Lung microvascular endothelial cell (primary cell): ENCODE results near the gene PMM1. TPM values are rescaled to one million over a fixed set of nuclear protein-coding genes. Genes with fewer than 3 reads are reported as not detected.

Source experiments
- DNase-seq, 2 donors: peaks; one replicate each; pipeline versions ENCODE4 v3.0.0 to v3.0.0-alpha.2; 2010; ENCODE audit warnings: low read depth in 2 of 2
- total RNA-seq: library from RNA; depleted of rRNA; stranded (reverse); fragments of >200 nt; gene quantifications from 2 replicates; pipeline ENCODE4 v1.2.1, GENCODE V29; 2014

PMM1 gene
- total RNA-seq, 1 donor from 2014 or later, result 2.6 TPM

DNA sequence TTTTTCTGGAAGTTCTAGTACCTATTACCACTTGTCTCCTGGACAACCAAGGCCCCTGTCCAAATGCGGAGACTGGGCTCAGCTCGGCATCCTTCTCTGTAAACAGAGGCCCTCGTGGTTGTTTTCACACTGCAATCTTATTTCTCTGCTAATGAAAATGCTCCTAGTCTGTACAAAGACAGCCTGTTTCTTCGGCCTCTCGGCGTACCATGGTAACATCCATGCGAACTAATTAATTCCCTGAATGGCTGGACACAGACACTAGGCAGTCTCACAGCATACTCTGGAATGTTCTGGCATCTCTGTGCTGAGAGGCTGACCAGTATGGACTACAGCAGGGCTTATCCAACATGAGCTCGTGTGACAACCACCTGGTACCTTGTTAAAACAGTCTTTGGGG is 51.1 kb downstream of the PMM1 start:
- no peak for DNase-seq

DNA sequence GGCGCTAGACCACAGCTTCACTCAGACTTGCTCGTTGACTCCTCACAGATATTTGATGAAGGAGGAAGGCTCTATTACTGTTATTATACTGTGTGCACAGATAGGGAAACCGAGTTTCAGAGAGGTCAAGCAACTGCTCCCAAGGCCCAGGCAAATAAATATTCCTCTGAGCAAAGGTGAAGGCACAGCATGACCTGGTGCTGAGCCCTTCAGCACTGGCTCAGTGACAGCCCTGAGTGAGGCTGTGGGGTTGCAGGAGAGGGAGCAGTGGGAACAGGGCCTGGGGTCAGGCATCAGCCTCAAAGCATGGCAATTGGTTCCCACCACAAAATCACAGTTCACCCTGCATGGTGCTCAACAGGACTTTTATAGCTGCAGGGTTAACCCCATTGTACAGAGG is 52.4 kb downstream of the PMM1 start:
- no peak for DNase-seq

DNA sequence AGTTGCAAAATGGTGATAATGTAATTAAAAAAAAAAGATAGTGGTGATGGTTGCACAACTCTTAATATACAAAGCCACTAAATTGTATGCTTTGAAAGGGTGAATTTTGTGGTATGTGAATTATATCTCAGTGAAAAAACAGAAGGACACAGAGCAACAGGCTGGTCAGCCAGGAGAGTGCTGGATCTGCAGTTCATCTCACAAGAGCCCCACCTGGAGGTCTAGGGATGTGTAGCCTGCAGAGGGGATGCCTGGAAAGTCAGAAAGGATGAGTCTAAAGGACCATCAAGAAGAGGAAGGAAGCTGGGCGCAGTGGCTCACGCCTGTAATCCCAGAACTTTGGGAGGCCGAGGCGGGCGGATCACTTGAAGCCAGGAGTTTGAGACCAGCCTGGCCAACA is 54.4 kb downstream of the PMM1 start:
- DNase-seq, result peak; percentile 26 to 37

DNA sequence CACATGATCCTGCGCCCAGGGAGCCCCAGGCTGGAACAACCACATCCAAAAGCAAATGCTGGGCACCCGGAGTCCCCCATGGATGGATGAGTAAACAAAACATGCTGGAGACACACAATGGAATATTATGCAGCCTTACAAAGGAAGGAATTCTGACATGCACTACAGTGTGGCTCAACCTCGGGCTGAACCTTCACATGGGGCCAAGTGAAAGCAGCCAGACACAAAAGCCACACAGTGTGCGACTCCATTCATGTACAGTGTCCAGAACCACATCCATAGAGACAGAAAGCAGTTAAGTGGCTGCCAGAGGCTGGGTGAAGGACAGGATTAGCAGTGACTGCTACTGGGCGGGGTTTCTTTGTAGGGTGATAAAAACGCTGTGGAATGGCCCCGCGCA is 55.4 kb downstream of the PMM1 start:
- no peak for DNase-seq

DNA sequence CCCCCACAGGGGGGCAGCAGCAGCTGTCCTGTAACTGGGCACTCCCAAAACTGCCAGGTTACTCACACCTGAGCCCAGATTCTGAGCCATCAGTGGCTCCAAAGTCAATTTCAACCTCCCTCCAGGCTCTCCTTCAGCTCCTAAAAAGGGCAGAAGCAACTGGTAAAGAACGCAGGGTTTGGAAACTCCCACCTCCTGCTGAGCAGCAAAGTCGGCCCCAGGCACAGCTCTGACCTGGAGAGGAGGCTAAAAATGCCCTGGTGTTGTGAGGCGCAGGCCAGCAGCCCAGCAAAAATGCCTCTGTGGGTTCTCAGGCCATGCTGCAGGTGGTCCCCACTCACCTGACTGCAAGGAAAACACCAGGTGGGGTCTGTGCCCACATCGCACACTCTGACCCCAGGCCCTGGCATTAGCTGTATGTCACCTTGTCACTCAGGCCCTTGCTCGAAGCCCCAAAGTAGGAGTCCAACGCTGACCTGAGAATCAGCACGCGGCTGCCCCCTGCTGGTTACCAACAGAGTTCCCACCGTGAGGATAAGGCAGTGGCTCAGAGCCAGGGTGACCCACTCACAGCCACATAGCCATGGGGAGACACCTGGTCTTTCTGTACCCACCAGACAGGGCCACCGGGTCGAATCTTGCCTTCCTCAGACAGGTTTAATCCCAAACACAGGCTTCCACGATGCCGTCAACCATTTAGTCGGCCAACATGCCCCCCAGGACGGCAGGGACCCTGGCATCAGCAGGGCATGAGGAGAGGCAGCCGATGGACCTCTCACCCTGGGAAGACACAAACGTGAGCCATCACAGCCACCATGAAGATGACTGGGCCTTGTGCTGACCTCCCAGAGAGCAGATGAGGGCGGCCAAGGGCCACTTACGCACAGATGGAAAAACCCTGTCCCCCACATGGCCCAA is 56.5 kb downstream of the PMM1 start:
- peak; percentile 69 to 81 for DNase-seq

DNA sequence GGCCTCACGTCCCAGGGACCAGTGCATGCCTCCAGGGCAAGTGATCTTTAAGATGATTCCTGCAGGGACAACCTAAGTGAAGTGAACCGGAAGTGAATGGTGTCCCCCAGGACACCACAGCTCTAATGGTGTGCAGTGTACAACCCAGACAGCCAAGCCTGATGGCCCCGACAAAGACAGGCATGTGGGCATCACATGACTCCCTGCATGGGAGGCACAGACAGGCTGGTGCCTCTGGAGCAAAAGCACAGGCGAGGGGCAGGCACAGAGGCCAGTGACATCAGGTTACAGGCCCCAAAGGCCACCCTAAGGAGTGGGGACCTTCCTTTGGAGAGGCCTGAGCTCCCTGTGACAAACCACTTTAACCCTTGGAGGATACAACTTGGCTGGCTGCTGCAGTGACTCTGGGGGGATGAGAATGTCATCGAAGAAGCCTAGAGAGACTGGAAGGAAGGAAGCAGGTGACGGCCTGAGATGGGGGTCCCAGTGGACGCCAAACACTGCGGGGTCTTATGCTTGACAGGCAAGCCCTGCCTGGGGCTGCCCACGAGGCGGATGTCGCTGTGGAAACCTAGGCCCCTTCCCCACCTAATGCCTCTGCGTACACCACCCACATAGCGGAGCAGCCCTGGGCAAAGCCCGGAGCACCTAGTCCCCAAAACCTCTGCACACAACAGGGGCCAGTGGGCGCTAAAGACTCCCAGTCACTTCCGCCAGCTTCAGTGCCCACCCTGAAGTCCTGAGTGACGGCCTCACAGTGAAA is 57.7 kb downstream of the PMM1 start:
- no peak for DNase-seq

DNA sequence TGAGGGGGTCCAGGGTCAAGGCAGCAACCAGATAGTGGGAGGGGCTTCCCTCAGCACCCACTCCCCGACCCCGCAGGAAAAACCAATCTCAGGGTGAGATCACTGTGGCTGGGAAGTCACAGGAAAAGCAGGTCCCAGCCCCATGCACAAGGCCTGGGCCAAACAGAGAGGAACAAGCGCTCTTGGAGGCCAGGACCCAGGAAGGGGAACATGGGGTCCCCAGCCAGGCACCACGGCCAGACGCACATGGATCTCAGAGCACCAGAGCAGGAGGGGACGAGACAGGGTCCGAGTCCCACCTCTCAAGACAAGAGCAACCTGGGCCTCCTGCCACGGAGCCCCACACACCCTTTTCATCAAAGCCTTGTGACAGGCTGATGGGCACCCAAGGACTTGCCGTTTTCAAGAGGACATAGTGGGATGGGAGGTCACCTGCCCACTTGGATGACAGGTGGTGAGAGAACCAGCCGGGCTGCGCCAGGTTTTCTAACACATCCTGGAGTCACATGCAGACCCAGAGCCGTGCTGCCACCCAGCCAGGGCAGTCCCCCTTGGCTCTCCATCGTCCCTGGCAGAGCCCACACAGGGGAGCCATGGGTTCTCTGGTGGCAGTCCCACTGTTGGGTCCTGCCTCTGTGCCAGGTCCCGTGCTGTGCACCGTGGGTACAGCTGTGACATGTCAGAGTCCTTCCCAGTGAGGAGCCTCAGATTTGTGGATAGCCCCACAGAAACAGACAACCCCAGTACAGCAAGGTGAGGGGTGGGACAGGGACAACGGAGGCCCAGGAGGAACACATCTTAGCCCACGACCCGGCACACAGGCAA is 58.5 kb downstream of the PMM1 start:
- DNase-seq, result no peak

DNA sequence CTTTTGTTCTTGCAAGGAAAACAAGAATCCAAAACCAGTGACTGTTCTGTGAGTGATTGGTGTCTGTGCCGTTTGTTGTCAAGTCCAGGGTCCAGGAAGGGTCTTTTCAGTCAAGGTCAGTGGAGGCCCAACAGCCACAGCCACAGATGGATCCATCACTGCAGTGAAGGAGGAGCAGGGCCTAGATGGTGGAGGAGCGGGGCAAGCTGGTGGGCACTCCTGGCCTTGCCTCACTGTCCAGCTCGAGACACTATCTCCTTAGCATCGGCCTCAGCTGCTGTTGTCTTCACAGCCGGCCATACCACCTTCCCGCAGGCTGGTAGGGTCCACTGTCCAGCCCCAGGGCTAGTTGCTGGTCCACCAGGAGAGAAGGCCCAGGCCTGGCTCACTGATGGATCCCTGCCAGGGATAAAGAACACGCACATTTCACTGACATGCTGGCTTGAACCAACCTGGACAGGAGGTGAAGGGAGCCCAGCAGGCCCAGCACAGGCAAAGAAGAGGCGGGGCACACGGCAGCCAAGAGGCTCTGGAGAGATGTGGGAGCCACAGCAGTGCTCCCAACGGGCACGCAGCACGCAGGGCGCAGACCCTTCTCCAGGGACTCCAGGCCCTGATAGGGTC is 60.6 kb downstream of the PMM1 start:
- DNase-seq, result no peak

DNA sequence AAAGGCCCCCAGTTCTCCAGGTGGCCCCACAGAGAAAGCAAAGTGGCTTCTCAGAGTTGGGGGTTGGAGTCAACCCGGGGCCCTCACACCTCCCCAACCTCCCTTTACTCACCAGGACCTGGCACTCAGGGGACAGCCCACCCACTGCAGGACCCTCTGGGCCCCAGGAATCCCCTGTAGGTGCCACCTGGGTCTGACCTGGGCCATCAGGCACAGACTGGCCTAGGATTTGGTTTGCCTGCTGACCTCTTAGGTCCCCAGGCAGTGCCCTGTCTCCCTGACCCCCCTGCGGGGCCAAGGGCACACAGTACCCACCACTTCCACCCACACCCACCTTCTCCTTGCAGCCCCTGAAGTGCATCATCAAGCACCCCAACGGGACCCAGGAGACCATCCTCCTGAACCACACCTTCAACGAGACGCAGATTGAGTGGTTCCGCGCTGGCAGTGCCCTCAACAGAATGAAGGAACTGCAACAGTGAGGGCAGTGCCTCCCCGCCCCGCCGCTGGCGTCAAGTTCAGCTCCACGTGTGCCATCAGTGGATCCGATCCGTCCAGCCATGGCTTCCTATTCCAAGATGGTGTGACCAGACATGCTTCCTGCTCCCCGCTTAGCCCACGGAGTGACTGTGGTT is 61.4 kb downstream of the PMM1 start:
- DNase-seq, result no peak

Other genes with a start within 250 kb of the PMM1 start
- gene TEF, start 207.9 kb downstream of the PMM1 start, total RNA-seq, result 2.6 and 3.6 TPM in 2 replicates
- 11.6 and 16.5 TPM in 2 replicates for gene TOB2, start 143.0 kb downstream of the PMM1 start, total RNA-seq
- gene PHF5A, start 121.1 kb downstream of the PMM1 start, total RNA-seq, result 63.2 and 66.1 TPM in 2 replicates
- 60.4 and 81.0 TPM in 2 replicates for gene ACO2, start 120.7 kb downstream of the PMM1 start, total RNA-seq
- gene POLR3H, start 45.4 kb downstream of the PMM1 start, total RNA-seq, result 9.3 and 9.6 TPM in 2 replicates
- gene CSDC2, start 28.8 kb downstream of the PMM1 start, total RNA-seq, result not detected in 2 replicates
- 11.6 and 15.3 TPM in 2 replicates for gene DESI1, start 31.2 kb upstream of the PMM1 start, total RNA-seq
- 215 and 281 TPM in 2 replicates for gene XRCC6, start 31.5 kb upstream of the PMM1 start, total RNA-seq
- 58.0 and 77.6 TPM in 2 replicates for gene SNU13, start 99.0 kb upstream of the PMM1 start, total RNA-seq
- 0.40 and 2.8 TPM in 2 replicates for gene MEI1, start 109.7 kb upstream of the PMM1 start, total RNA-seq
- gene CCDC134, start 210.8 kb upstream of the PMM1 start, total RNA-seq, result 2.4 and 4.8 TPM in 2 replicates
- 36.4 and 47.2 TPM in 2 replicates for gene SREBF2, start 243.3 kb upstream of the PMM1 start, total RNA-seq